K562 (cell line): ENCODE data around the gene GPRC5B. TPM values are rescaled to one million over a fixed set of nuclear protein-coding genes. Genes with fewer than 3 reads are reported as not detected.

ENCODE experiments used
- ATAC-seq: fragments of 200-7000 bp; cut with Tn5 transposase; 3 replicates; pipeline ENCODE4 v1.9.1; 2020; ENCODE audit warnings: moderate library complexity
- BruUV-seq: library from RNA; stranded (reverse); fragments of 400-500 nt; replicated peaks from 2 replicates; lab custom pipeline; 2021; lab: Mats Ljungman, UMichigan
- CTCF ChIA-PET: fragments of 300-600 bp; formaldehyde crosslinking; extraction: SDS; loops from one replicate; lab custom pipeline; 2021; ENCODE audit warnings: low intra/inter-chr PET ratio; lab: Yijun Ruan, JAX
- POLR2A ChIA-PET: fragments of 300-600, 350-650 bp; sonication (Branson Sonifier 250); formaldehyde crosslinking; extraction: SDS; loops from one replicate; lab custom pipeline; 2021; ENCODE audit warnings: antibody characterized with exemption, inconsistent platforms; lab: Yijun Ruan, JAX
- DNase-seq, 4 experiments: peaks; one replicate each; pipeline versions ENCODE4 v3.0.0 to v3.0.0-alpha.2; 2011 to 2018; ENCODE audit warnings: low spot score in 3 of 4, mixed read lengths in 3 of 4; ENCODE audit errors: extremely low read depth in 1 of 4
- FAIRE-seq: peaks from 2 replicates; lab custom pipeline; 2011; peaks lifted over from hg19 to GRCh38; lab: Jason Lieb, UNC
- H2AFZ ChIP-seq: 2 replicates; pipeline ENCODE4 v1.6.0; 2011; ENCODE audit warnings: low read depth, low read length, control low read depth, inconsistent platforms
- H3K27ac ChIP-seq: fragments of 200-600 bp; 3 replicates; pipeline ENCODE4 v1.8.0; 2011; ENCODE audit warnings: low read depth, mild to moderate bottlenecking, control low read depth, inconsistent platforms, low read length, moderate library complexity, mixed read lengths; ENCODE audit errors: extremely low read depth
- H3K27me3 ChIP-seq, 2 experiments: fragments of 300-600 bp in 1 of 2; 2 replicates in 1 of 2; 3 replicates in 1 of 2; pipeline versions ENCODE4 v1.6.0 to v1.8.0; 2011; ENCODE audit warnings: inconsistent platforms in 2 of 2, low read length in 2 of 2, mild to moderate bottlenecking in 1 of 2, mixed read lengths in 1 of 2, moderate library complexity in 1 of 2; ENCODE audit not compliant: control insufficient read depth in 2 of 2, insufficient read depth in 2 of 2
- H3K36me3 ChIP-seq: fragments of 300-600 bp; 3 replicates; pipeline ENCODE4 v1.8.0; 2011; ENCODE audit warnings: mild to moderate bottlenecking, low read length, inconsistent platforms; ENCODE audit not compliant: control insufficient read depth, insufficient read depth
- H3K4me1 ChIP-seq, 2 experiments: fragments of 200-600 bp in 1 of 2; replicated peaks in 1 of 2; 2 replicates in 1 of 2; 3 replicates in 1 of 2; pipeline versions ENCODE4 v1.5.1 to v1.8.0; 2011; ENCODE audit warnings: inconsistent platforms in 2 of 2, low read length in 2 of 2, mild to moderate bottlenecking in 1 of 2, mixed read lengths in 1 of 2, moderate library complexity in 1 of 2; ENCODE audit not compliant: control insufficient read depth in 2 of 2, insufficient read depth in 2 of 2
- H3K4me2 ChIP-seq: 2 replicates; pipeline ENCODE4 v1.6.1; 2011; ENCODE audit warnings: low read length, control low read depth, inconsistent platforms, mixed read lengths; ENCODE audit not compliant: insufficient read depth
- H3K4me3 ChIP-seq: fragments of 200-600 bp; sonication (generic), shearing (Covaris generic); 2 replicates; pipeline ENCODE4 v1.5.1; 2016; ENCODE audit warnings: control low read depth, inconsistent platforms
- H3K79me2 ChIP-seq: fragments of 200-600 bp; 3 replicates; pipeline ENCODE4 v1.8.0; 2011; ENCODE audit warnings: low read length, inconsistent platforms; ENCODE audit not compliant: control insufficient read depth, insufficient read depth
- H3K9ac ChIP-seq, 2 experiments: 2 replicates each; pipeline versions ENCODE4 v1.6.0 to v1.6.1; 2011; ENCODE audit warnings: low read depth in 2 of 2, low read length in 2 of 2, control low read depth in 1 of 2, inconsistent platforms in 1 of 2, mild to moderate bottlenecking in 1 of 2, mixed read lengths in 1 of 2; ENCODE audit not compliant: insufficient read depth in 1 of 2
- H3K9me1 ChIP-seq: one replicate; pipeline ENCODE4 v1.6.0; 2011; ENCODE audit warnings: inconsistent platforms, mild to moderate bottlenecking, low read length, moderate library complexity; ENCODE audit not compliant: control insufficient read depth, insufficient read depth
- H3K9me3 ChIP-seq: replicated peaks from 2 replicates; pipeline ENCODE4 v1.5.1; 2011; ENCODE audit warnings: low read depth, low read length, inconsistent platforms; ENCODE audit not compliant: control insufficient read depth, insufficient read depth
- H4K20me1 ChIP-seq: replicated peaks from 2 replicates; pipeline ENCODE4 v1.6.1; 2011; ENCODE audit warnings: low read length, inconsistent platforms, mixed read lengths; ENCODE audit not compliant: control insufficient read depth, insufficient read depth
- CAMTA2 ChIP-seq: fragments of 250-450 bp; sonication (Bioruptor Pico); conservative IDR thresholded peaks from 2 replicates; pipeline ENCODE4 v1.5.1; 2022
- HNRNPK ChIP-seq: fragments of 200-400 bp; formaldehyde crosslinking; IDR thresholded peaks from one replicate; pipeline ENCODE4 v1.6.1; 2018; ENCODE audit warnings: mild to moderate bottlenecking, low read depth, low read length; ENCODE audit not compliant: poor library complexity, severe bottlenecking
- KAT7 ChIP-seq: sonication (generic); formaldehyde crosslinking; IDR thresholded peaks from 2 replicates; pipeline ENCODE4 v1.8.0; 2022; ENCODE audit warnings: missing genetic modification reagents, mild to moderate bottlenecking, borderline replicate concordance
- NR2F6 ChIP-seq: fragments of 450-650 bp; formaldehyde crosslinking; IDR thresholded peaks from 2 replicates; pipeline ENCODE4 v1.4.0; 2020; ENCODE audit warnings: mild to moderate bottlenecking
- RNF2 ChIP-seq: sonication (generic); IDR thresholded peaks from 2 replicates; pipeline ENCODE4 v1.6.1; 2016
- STAT5A ChIP-seq: IDR thresholded peaks from 2 replicates; pipeline ENCODE4 v1.6.1; 2012; ENCODE audit warnings: low read length, inconsistent platforms, borderline replicate concordance
- ZNF174 ChIP-seq: fragments of 250-450 bp; sonication (Bioruptor Pico); IDR thresholded peaks from 2 replicates; pipeline ENCODE4 v1.4.0; 2020; ENCODE audit warnings: mild to moderate bottlenecking
- ZNF311 ChIP-seq: fragments of 250-450 bp; sonication (Bioruptor Pico); IDR thresholded peaks from 2 replicates; pipeline ENCODE4 v1.4.0; 2020; ENCODE audit warnings: mild to moderate bottlenecking, moderate library complexity
- ZNF384 ChIP-seq: IDR thresholded peaks from 2 replicates; pipeline ENCODE4 v1.6.1; 2012; ENCODE audit warnings: low read depth, low read length, improper control_type of control experiment
- WGBS: fragments of 100-300 bp; shearing (Covaris generic); methylation state at CpG from one replicate; pipeline ENCODE4 v1.1.6; 2016; ENCODE audit warnings: low coverage, mixed read lengths; ENCODE audit not compliant: insufficient coverage; ENCODE audit errors: missing lambda C conversion rate; 5-methylcytosine and 5-hydroxymethylcytosine counted together
- in situ Hi-C: fragments of 300-500 bp; cut with MboI; formaldehyde crosslinking; loops from 4 replicates; pipeline ENCODE4 v1.15.0; 2018; ENCODE audit warnings: inconsistent platforms, mixed read lengths
- intact Hi-C: fragments of 100-400 bp; cut with micrococcal nuclease; formaldehyde crosslinking; loops from 2 replicates; pipeline ENCODE4 v1.14.2; 2022
- polyA plus RNA-seq, 8 experiments: library from polyadenylated mRNA; depleted of rRNA in 4 of 8; stranded (reverse) in 5 of 8; unstranded in 3 of 8; fragments of >200 nt; fragmentation: Nextera tagmentation in 2 of 8; fragmentation: Illumina TruSeq in 1 of 8; extraction: Ambion mirVana in 2 of 8; extraction: Trizol in 1 of 8; gene quantifications; 2 replicates each; pipeline versions ENCODE4 v1.2.1 to v1.2.3, GENCODE V29; 2011 to 2014; ENCODE audit warnings: inconsistent platforms in 1 of 8, missing spikeins in 1 of 8
- total RNA-seq, 7 experiments: library from RNA; depleted of rRNA in 6 of 7; stranded (reverse); fragments of >200 nt in 6 of 7; fragmentation: Illumina TruSeq in 2 of 7; extraction: Trizol in 2 of 7; gene quantifications; 2 replicates each; pipeline versions ENCODE4 v1.2.1 to v1.2.3, GENCODE V29; 2011 to 2021; ENCODE audit warnings: low replicate concordance in 1 of 7
- TF ChIP-seq, protein P1 (sequence below): fragments of 250-450 bp; sonication (Bioruptor Pico); IDR thresholded peaks from 2 replicates; pipeline ENCODE4 v1.9.0; 2021; ENCODE audit warnings: mild to moderate bottlenecking
- TF ChIP-seq, protein P2 (sequence below): IDR thresholded peaks from 2 replicates; pipeline ENCODE4 v1.6.1; 2014; ENCODE audit warnings: antibody characterized with exemption
- TF ChIP-seq, protein P3 (sequence below), 2 experiments: IDR thresholded peaks; 2 replicates each; pipeline ENCODE4 v1.6.1; 2011; ENCODE audit warnings: borderline replicate concordance in 1 of 2, control low read depth in 1 of 2, low read depth in 1 of 2, low read length in 1 of 2, mild to moderate bottlenecking in 1 of 2, mixed read lengths in 1 of 2, moderate library complexity in 1 of 2; ENCODE audit not compliant: insufficient read depth in 1 of 2, insufficient read length in 1 of 2, poor library complexity in 1 of 2, severe bottlenecking in 1 of 2; ENCODE audit errors: extremely low read depth in 1 of 2

GPRC5B gene
- total and polyA plus RNA-seq, 9 of the 15 experiments (the other 6 are each of a cell fraction or from before 2014, with no cell fraction given), result 0.65 to 5.5 (median 1.3) TPM

DNA sequence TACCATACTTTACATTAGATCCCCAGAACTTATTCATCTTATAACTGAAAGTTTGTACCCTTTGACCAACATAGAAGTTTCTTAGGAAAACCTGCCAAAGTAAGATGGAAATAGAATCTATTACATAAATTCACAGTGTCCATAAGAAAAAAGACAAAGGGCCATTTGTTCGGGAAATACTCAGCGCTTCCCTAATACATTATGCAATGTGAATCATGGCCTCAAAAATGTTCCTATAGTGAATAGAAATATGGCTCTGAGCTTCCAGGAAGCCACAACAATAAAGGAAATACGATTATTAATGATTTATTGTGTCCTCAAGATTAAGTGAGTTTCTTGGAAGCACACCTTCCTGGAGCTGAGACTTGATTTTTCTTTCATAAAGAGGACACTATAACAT is 51.5 kb downstream of the GPRC5B start:
- intact Hi-C loops, result no loop called here
- ChIA-PET POLR2A (no interaction called here), CTCF (no interaction called here)
- Histone ChIP-seq H3K4me2 (no peak overlapping the region), H3K27ac (no peak overlapping the region), H3K9me3 (no peaks in the 10 kb centered on the region), H3K9ac (no peak overlapping the region), H3K9me1 (no peaks in the 10 kb centered on the region), H3K79me2 (no peaks in the 10 kb centered on the region), H3K4me3 (no peak overlapping the region), H3K36me3 (no peaks in the 10 kb centered on the region), H4K20me1 (no peaks in the 10 kb centered on the region), H2AFZ (no peak overlapping the region), H3K27me3 (no peaks in the 10 kb centered on the region; a peak in 1 of 5 replicates), H3K4me1 (peaks cover 3 to 6% of the 10 kb centered on the region in 2 experiments; a peak in 3 of 5 replicates)
- in situ Hi-C loops, result no loop called here
- DNase-seq, result no peak
- TF ChIP-seq NR2F6 (CRISPR knock-in tag), result no peak
- TF ChIP-seq KAT7 (CRISPR knock-in tag), result no peak
- TF ChIP-seq, protein P1, sequence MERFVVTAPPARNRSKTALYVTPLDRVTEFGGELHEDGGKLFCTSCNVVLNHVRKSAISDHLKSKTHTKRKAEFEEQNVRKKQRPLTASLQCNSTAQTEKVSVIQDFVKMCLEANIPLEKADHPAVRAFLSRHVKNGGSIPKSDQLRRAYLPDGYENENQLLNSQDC (CRISPR knock-in tag), result no peak
- TF ChIP-seq, protein P2, sequence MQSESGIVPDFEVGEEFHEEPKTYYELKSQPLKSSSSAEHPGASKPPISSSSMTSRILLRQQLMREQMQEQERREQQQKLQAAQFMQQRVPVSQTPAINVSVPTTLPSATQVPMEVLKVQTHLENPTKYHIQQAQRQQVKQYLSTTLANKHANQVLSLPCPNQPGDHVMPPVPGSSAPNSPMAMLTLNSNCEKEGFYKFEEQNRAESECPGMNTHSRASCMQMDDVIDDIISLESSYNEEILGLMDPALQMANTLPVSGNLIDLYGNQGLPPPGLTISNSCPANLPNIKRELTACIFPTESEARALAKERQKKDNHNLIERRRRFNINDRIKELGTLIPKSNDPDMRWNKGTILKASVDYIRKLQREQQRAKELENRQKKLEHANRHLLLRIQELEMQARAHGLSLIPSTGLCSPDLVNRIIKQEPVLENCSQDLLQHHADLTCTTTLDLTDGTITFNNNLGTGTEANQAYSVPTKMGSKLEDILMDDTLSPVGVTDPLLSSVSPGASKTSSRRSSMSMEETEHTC, result no peak
- TF ChIP-seq, protein P3, sequence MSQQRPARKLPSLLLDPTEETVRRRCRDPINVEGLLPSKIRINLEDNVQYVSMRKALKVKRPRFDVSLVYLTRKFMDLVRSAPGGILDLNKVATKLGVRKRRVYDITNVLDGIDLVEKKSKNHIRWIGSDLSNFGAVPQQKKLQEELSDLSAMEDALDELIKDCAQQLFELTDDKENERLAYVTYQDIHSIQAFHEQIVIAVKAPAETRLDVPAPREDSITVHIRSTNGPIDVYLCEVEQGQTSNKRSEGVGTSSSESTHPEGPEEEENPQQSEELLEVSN (IDR thresholded peaks at IDR 0.05; ENCODE audit: borderline replicate concordance in 1 of 2, extremely low read depth in 1 of 2, insufficient read depth in 1 of 2, insufficient read length in 1 of 2, low read depth in 1 of 2, low read length in 1 of 2, poor library complexity in 1 of 2, severe bottlenecking in 1 of 2), result no peak
- TF ChIP-seq STAT5A, result no peak
- no peak for TF ChIP-seq ZNF311 (CRISPR knock-in tag)
- no peak for TF ChIP-seq CAMTA2
- TF ChIP-seq ZNF174 (CRISPR knock-in tag), result no peak
- TF ChIP-seq RNF2, result no peak
- no peak for TF ChIP-seq ZNF384
- TF ChIP-seq HNRNPK, result no peak
- no TSS peak for BruUV-seq
- no peak for ATAC-seq
- 22% methylated on average over 3 of the region's 3 CpGs for WGBS
- FAIRE-seq, result no peak
